ENCODE measurements around the gene IL17RB.

IL17RB gene

DNA sequence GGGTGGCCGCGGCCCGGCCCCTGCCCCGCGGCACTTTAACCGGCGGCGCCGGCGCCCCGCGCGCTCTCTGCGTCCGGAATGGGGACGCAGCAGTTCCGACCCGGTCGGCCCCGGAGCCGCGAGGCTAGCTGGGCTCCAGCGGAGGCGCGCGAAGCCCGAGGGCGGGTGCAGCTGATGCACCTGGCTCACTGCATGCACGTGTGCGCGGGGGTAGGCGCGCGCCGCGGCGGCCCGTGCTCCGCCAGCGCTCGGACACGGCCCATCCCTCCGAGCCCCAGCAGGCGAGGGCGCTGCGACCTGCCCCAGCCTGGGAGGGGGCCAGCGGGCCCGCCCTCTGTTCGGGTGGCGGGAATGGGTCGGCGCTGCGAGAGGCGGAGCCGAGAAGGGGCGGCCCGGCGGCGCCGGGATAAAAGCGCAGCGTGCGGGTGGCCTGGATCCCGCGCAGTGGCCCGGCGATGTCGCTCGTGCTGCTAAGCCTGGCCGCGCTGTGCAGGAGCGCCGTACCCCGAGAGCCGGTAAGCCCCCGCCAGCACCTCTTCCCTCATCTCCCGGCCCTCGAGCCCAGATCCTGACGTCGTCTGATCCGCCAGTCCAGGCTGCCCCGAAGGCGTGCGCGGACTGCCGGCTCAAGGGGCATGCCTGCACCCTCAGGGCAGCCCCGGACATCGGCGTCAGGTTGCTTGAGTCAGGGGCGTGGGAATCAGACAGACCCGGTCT is at the start of gene IL17RB, which contains the start of gene CHDH:
TSS of gene IL17RB (plus strand) at position 435 of the 717 bp plus-strand sequence. CDS start at position 456, 21 bp downstream.
TSS of gene CHDH (minus strand) at position 286 of the 717 bp plus-strand sequence. CDS start 22,411 bp downstream, outside the sequence.
- DNase-seq = no peak

DNA sequence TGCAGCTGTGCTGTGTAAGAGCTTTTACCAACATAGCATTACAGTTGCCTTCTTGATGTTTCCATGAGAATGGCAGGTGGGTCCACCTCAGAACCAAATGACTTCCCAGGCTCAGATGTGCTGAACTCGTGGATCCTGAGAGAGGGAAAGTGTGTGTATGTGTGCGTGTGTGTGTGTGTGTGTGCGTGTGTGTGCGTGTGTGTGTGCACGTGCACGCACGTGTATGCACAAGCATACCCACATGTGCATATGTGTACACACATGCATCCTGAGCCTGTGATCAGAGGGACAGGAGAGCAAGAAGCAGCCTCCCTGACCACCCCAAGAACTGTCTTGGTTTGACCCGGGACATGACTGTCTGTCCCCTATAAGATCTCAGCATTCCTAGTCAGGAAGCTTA is 48.2 kb upstream of the IL17RB start:
- no peak for DNase-seq

- DNase-seq = no peak
Observed at GRCh38 chr3:53799338-53799865, 47.0 kb upstream of the IL17RB start.

DNA sequence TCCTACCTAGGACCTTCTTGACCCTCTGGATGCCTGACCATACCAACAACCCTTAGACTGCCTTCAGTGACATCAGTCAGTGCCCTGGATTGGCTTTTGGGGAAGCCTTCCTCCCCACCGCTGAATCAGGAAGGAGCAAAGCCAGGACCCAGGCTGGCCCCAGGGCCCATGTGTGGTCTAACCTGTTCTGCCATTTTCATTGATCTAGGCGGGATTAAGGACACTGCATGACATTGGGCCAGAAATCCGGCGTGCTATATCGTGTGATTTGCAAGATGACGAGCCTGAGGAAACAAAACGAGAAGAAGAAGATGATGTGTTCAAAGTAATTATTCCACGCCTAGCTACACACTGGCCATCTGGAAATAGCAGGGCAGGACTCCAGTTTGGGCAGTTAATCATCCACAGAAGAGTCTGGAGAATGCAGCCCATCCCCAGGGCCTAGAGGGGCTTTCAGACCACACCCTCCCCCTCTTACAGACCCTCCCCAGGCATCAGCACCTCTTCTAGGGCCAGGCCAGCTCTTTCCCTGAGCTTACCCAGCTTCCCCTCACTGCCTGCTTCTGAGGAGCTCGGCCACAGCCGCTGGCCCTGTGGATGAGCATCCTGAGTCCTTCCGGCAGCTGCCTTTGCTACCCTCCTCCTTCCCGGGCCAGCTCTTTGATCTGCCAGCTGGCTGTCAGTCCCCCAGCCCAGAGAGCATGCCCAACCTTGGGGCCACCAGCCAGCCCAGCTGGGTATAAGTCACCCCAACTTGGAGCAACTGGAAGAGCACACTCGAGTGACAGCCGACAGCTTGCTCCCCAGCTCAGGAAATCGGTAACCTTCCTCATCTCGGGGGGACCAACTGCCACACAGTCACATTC is 46.1 kb upstream of the IL17RB start:
- no peak for DNase-seq

DNA sequence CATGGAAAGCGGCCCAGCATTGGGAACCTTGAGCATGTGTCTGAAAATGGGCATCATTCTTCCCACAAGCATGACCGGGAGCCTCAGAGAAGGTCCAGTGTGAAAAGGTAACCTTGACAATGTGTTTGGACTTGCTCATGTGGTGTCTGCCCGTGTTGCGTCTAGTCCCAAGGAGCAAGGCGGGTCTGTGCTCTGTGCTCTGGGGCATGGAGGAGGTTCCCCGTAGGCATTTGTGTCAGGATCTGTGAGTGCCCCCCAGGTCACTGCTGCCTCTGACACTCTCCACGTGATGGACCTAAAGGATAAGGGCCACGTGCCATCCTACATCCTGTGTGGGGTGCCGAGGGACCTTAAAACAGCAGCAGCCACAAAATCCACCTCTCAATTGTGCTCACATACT is 45.0 kb upstream of the IL17RB start:
- DNase-seq = no peak

- DNase-seq = no peak
Observed at GRCh38 chr3:53802256-53802880, 44.0 kb upstream of the IL17RB start.

GRCh38 chr3:53803124-53803815 is 43.1 kb upstream of the IL17RB start:
- no peak for DNase-seq

GRCh38 chr3:53803816-53804695 is 42.3 kb upstream of the IL17RB start:
- DNase-seq = no peak

GRCh38 chr3:53804697-53805462 is 41.5 kb upstream of the IL17RB start:
- DNase-seq = no peak

GRCh38 chr3:53805463-53806159 is 40.8 kb upstream of the IL17RB start:
- no peak for DNase-seq

DNA sequence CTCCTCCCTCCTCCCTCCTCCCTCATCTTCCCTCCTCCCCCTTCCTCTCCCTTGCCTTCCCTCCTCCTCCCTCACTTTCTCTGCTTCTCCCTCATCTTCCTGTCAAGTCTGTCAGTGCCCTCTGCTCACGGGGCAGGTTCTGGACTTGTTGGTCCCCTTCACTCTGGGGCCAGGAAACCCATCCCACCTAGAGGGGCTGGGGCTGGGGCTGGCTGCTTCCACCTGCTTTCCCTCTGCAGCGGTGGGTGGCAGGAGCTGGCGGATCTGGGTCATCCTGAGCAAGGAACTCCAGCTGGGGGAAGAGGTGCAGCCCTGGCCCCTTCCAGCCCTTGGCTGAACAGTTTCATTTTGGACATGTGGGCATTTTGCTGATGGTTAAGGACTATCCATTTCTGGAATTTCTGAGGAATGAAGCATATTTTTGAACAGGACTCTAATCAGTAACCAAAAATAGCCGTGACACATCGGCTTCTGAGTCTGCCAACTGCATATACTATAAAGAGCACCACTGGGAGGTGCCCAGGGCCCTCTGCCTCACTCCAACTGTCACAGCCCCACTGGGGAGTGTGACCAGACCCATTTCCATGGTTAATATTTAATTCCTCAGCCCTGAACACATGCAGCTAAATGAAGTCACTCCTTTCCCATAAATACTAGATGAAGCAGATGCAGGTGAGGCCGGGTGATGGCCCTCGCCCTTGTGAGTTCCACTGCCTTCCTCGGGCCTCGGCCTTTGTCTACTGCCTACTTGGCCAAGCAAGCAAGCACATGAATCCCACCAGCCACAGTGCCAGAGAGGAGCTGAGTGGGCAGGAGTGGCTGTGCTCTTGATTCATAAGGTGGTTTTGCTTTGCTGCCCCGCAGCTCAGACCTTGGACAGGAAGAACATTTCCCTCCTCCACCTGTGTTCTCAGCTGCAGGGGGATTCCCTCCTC is 39.9 kb upstream of the IL17RB start:
- DNase-seq = no peak

DNA sequence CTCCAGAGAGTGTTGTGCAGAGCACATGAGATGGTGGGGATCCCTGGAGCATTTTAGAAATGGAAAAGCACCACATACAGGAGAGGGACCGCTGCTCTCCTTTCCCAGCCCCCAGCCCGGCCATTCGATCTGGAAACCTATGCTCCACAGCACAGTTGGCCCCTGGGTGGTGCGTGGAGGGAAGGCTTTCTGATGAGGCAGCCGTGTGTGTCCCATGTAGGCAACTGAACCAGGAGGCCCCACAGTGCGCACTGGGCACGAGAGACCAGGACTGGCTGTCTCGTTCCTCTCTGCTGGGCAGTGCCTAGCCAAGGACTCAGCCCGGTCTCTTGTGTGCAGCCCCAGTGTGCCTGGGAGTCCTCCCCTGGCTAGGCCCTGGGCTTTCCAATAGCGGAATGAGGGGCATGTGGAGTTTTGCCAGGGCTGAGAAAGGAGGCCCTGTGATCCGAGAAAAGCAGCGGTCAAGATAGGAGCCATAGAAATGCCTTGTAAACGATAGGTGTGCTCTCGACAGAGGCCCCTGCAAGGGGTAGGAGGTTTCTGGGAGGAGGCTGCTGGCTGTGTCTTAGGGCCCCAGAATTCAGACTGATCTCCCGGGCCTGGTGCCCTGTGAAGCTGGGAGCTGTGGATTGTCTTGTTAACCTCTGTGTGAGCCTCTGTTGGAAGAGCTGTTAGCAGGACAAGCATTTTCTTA is 39.1 kb upstream of the IL17RB start:
- DNase-seq = no peak

DNA sequence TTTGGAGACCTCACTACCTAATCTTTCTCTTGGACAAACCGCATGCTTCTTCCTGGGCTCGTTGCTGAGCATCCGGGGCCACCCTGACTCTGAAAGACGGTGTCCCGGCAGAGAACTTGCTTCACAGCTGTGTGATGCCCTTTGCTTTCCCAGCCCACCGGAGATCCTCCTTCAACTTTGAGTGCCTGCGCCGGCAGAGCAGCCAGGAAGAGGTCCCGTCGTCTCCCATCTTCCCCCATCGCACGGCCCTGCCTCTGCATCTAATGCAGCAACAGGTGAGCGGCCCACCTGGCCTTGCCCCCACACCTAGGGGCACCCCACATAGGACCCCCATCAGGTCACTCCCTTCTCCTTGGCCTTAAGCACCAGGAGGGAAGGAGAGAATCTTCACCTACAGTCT is 37.9 kb upstream of the IL17RB start:
- no peak for DNase-seq

DNA sequence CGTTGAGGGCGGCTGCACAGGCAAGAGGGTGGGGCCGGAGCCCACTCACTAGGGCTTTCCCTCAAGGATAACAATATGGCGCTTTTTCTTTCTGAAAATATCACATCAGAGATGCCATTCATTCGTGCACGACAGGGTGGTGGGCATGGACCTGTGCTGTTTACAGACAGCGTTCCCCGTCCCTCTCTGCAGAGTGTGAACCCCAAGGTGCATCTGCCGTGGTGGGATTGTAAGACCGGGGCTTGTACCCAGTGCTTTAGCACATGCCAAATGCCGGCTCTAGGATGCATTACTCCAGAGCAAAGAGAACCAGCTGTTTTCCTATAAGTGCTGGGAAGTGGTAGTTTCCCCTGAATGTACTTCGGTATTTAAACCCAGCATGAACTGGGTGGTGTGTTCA is 37.1 kb upstream of the IL17RB start:
- no peak for DNase-seq

DNA sequence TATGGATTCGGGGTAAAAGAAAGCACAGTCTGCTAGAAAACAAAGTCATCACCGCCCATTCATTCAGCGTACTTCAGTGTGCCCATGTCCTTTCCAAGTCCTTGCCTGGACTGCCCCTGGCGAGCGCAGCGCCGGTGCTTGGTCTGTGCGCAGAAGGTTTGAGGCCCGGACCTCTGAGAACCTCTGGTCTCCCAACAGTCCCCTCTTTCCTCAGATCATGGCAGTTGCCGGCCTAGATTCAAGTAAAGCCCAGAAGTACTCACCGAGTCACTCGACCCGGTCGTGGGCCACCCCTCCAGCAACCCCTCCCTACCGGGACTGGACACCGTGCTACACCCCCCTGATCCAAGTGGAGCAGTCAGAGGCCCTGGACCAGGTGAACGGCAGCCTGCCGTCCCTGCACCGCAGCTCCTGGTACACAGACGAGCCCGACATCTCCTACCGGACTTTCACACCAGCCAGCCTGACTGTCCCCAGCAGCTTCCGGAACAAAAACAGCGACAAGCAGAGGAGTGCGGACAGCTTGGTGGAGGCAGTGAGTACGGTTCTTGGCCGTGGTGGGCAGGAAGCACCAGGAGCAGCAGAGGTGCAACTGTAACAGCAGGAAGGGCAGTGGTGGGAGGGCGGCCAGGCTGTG is 36.5 kb upstream of the IL17RB start:
- no peak for DNase-seq

GRCh38 chr3:53811143-53811927 is 35.0 kb upstream of the IL17RB start:
- DNase-seq = no peak

DNA sequence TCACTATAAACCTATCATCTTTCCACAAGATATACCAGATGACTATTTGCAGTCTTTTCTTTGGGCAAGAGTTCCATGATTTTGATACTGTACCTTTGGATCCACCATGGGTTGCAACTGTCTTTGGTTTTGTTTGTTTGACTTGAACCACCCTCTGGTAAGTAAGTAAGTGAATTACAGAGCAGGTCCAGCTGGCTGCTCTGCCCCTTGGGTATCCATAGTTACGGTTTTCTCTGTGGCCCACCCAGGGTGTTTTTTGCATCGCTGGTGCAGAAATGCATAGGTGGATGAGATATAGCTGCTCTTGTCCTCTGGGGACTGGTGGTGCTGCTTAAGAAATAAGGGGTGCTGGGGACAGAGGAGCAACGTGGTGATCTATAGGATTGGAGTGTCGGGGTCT is 33.9 kb upstream of the IL17RB start:
- DNase-seq = no peak

All from hematopoietic multipotent progenitor cell treated with erythropoietin and hydrocortisone succinate and interleukin-3 and kit ligand, for 8 days (in vitro differentiated cells).